HG02981 (cell line): Measurements from ENCODE around the gene C11orf86.

Experiments
- ATAC-seq: cut with Tn5 transposase; IDR thresholded peaks from one replicate; pipeline ENCODE4 v1.9.1; 2021; ENCODE audit warnings: mild to moderate bottlenecking, moderate library complexity; ENCODE audit not compliant: unreplicated experiment

Gene C11orf86

GRCh38 chr11:66966351-66966750 is 8.8 kb upstream of the C11orf86 start:
- no peak for ATAC-seq

- no peak for ATAC-seq
Observed at GRCh38 chr11:66967670-66968425, 7.3 kb upstream of the C11orf86 start.

GRCh38 chr11:66969584-66970225 is 5.4 kb upstream of the C11orf86 start:
- ATAC-seq, result no peak

GRCh38 chr11:66970371-66970806 is 4.7 kb upstream of the C11orf86 start:
- ATAC-seq, result no peak

- ATAC-seq, result no peak
Observed at GRCh38 chr11:66970807-66971442, 4.2 kb upstream of the C11orf86 start.

- no peak for ATAC-seq
Observed at GRCh38 chr11:66971488-66971887, 3.6 kb upstream of the C11orf86 start.

- ATAC-seq, result no peak
Observed at GRCh38 chr11:66973956-66974580, 1.0 kb upstream of the C11orf86 start.

GRCh38 chr11:66975405-66976027 is 412 bp downstream of the C11orf86 start:
- ATAC-seq, result no peak

GRCh38 chr11:66976028-66976467 is 944 bp downstream of the C11orf86 start:
- ATAC-seq, result no peak

- no peak for ATAC-seq
Observed at GRCh38 chr11:66976925-66977324, 1.8 kb downstream of the C11orf86 start.

- no peak for ATAC-seq
Observed at GRCh38 chr11:66978229-66978628, 3.1 kb downstream of the C11orf86 start.

- no peak for ATAC-seq
Observed at GRCh38 chr11:66978717-66979116, 3.6 kb downstream of the C11orf86 start.

- no peak for ATAC-seq
Observed at GRCh38 chr11:66979336-66979980, 4.4 kb downstream of the C11orf86 start.

GRCh38 chr11:66981976-66982578 is 7.0 kb downstream of the C11orf86 start:
- no peak for ATAC-seq

- no peak for ATAC-seq
Observed at GRCh38 chr11:66983275-66983924, 8.3 kb downstream of the C11orf86 start.

- no peak for ATAC-seq
Observed at GRCh38 chr11:66985508-66986177, 10.5 kb downstream of the C11orf86 start.

- ATAC-seq, result no peak
Observed at GRCh38 chr11:66986178-66986545, 11.1 kb downstream of the C11orf86 start.

- ATAC-seq, result no peak
Observed at GRCh38 chr11:66987158-66987620, 12.1 kb downstream of the C11orf86 start.
